Renal pelvis (tissue), 12 donors: ENCODE measurements around the gene GYPA. TPM values are rescaled to one million over a fixed set of nuclear protein-coding genes. Genes with fewer than 3 reads are reported as not detected.
"Not testable (repeated sequence)": the region's sequence is repeated elsewhere in the genome, so short reads cannot be mapped to it uniquely, and the experiment has no call there.

Experiments
- DNase-seq: peaks from one replicate; pipeline ENCODE4 v3.0.0-alpha.2; 2013
- long read RNA-seq, 16 experiments: transcript quantifications; one replicate each; lab custom pipeline, GENCODE V29; 2026
- polyA plus RNA-seq, 3 donors: library from polyadenylated mRNA; unstranded; fragments of 120-200 nt; gene quantifications; one replicate each; pipeline ENCODE4 v1.2.1, GENCODE V29; 2013; ENCODE audit not compliant: insufficient read length in 3 of 3

The GYPA gene
- polyA plus RNA-seq: 1 to 10 TPM; 1.4 to 5.2 (median 4.8) TPM
- long read RNA-seq, donor 1, partial matches to known transcripts: 0 of 4 reads
- long read RNA-seq, donor 1, other reads (novel, unspliced or antisense): 0 of 4 reads
- long read RNA-seq, donor 2: 0 reads
- long read RNA-seq, donor 3, partial matches to known transcripts: 0 of 1 reads
- long read RNA-seq, donor 3, other reads (novel, unspliced or antisense): 0 of 1 reads
- long read RNA-seq, donor 4, partial matches to known transcripts: 0 of 1 reads
- long read RNA-seq, donor 4, other reads (novel, unspliced or antisense): 0 of 1 reads
- long read RNA-seq, donor 5: 0 reads
- long read RNA-seq, donor 6, partial matches to known transcripts: 0 of 3 reads
- long read RNA-seq, donor 6, other reads (novel, unspliced or antisense): 0 of 3 reads
- long read RNA-seq, donor 7: 0 reads
- long read RNA-seq, donor 8, transcript GYPA-213 (7 exons, 2,695 nt): major isoform, 8 of 11 reads
- long read RNA-seq, donor 8, partial matches to known transcripts: 0 of 11 reads
- long read RNA-seq, donor 8, other reads (novel, unspliced or antisense): 0 of 11 reads
- long read RNA-seq, donor 9, partial matches to known transcripts: 0 of 2 reads
- long read RNA-seq, donor 9, other reads (novel, unspliced or antisense): 0 of 2 reads
- long read RNA-seq, donor 10, partial matches to known transcripts: 0 of 2 reads
- long read RNA-seq, donor 10, other reads (novel, unspliced or antisense): 0 of 2 reads
- long read RNA-seq, donor 11, partial matches to known transcripts: 0 of 1 reads
- long read RNA-seq, donor 11, other reads (novel, unspliced or antisense): 0 of 1 reads
- long read RNA-seq, donor 12, partial matches to known transcripts: 0 of 4 reads
- long read RNA-seq, donor 12, other reads (novel, unspliced or antisense): 0 of 4 reads
- long read RNA-seq, donor 13, partial matches to known transcripts: 0 of 1 reads
- long read RNA-seq, donor 13, other reads (novel, unspliced or antisense): 0 of 1 reads
- long read RNA-seq, donor 14: 0 reads
- long read RNA-seq, donor 15, partial matches to known transcripts: 0 of 2 reads
- long read RNA-seq, donor 15, other reads (novel, unspliced or antisense): 0 of 2 reads
- long read RNA-seq, donor 16, transcript GYPA-213 (7 exons, 2,695 nt): major isoform, 5 of 5 reads
- long read RNA-seq, donor 16, partial matches to known transcripts: 0 of 5 reads
- long read RNA-seq, donor 16, other reads (novel, unspliced or antisense): 0 of 5 reads

DNA sequence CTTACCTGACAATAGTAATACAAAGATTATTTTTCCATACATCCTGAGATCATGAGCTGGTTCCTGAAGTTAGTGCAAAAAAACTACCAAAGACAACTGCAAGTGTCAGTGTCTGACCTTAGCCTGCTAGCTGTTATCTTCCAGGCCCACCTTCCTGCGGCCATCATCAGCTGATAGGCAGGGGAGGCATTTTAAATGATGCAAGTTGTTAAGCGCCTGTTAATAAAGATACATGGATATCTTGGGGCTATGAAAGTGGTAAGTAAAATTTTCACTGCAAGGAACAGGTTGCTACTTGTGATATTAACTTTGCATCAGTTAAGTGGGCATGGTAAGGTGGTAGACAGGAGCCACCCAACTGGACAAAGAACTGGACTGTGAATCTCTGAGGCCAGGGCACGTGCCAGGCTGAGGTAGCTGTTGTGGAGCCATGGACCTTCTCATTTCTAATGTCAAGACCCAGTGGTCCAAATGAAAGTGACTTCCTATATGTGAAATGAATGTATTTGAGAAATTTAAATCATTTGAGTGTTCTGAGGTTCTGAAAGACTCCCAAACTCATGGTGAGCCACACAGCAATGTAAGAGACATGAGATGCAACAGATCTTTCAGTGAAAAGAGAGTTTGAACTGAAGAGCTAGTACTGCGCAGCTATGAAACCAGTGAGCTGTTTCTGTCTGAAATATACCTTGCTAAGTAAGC is at the start of gene GYPA:
GYPA (minus strand) TSS at position 125 of the 702 bp plus-strand sequence; CDS start at position 42, 83 bp downstream.
- not testable (repeated sequence) for DNase-seq

DNA sequence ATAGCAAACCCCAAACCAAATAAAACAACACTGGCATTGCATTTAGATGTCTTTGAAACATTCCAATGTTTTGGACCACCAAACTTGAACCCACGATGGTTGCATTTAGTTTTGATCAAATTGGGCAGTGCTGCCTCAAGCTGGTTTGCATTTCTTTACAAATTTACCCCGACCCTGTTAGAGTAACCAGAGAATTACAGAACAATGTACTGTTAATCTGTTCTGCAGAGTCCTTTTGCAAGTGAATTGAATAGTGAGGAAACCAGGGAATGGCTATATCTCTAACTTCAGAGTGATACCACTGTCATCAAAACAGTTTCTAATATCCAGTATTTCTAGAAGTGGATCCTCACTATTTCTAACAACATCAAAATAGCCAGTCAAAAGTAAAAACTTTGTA is 49.5 kb upstream of the GYPA start:
- no peak for DNase-seq

DNA sequence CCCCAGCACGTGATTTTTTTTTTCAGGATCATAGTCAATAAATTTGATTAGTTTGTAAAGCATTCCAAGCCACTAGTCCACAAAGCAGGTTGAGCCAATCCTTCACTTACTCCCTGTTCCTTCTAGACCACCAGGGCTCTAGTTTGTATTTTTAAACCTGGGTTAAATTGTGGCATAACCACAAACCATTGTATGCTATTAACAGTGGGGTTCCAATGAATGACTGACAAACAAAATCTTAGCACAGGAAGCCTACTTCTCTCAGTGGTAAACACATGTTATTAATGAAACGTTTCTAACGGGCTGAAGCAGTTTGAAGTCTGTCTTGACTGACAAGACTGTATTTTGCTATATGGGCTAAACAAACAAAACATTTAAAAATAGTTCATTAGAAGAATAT is 48.6 kb upstream of the GYPA start:
- no peak for DNase-seq

DNA sequence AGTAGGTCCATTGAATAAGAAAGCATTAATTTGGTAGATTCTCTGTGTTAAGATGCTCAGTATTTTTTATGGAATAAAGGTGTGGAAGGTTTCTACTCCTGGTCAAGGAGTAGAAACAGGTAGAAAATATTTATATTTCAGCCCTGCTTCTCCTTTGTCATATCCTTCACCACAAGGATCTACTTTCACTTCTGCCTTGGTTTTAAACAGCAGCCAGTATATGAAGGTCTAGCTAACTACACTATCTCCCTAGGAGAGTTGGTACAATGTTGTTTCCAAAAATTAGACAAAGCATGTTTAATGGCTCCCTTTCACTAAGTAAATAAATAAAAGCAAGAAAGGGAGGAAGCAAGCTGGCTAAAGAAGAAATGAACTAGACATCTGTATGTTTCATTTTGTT is 44.6 kb upstream of the GYPA start:
- DNase-seq: no peak

DNA sequence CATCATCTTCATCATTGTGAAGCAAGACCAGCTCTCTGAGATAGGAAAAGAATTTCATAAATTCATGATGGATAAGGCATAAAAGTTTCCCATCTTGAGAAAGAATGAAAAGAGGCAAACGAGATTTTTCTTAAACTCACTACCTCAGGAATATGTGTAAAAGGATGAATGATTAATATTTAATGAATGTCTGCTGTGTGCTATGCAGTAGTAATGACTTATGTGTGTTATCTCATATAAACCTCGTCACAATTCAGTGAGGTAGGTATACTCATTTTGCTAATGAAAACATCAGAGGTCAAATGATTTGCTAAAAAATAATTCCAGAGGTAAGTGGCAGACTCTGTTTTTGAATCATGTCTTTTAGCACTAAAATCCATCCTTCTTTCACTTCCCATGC is 42.6 kb upstream of the GYPA start:
- DNase-seq: no peak

DNA sequence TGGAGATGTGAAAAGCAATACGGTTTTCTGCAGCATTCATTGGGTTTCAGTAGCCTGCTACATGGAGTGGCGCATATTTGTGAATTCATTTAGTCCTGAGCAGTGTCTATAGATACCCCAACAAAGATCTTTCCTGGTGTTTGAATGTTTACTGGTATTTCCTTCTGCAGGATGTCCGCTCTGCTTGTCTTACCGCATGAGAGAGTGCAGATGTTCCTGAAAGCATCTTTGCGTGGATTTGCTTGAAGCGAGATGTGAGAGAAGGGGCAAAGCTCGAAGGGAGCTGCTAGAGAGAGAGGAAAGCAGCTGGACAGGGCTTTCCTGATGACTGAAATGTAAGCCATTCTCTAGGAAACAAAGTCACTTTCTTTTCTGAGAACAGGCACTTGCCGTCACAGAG is 40.9 kb upstream of the GYPA start:
- peak; percentile 20 for DNase-seq

DNA sequence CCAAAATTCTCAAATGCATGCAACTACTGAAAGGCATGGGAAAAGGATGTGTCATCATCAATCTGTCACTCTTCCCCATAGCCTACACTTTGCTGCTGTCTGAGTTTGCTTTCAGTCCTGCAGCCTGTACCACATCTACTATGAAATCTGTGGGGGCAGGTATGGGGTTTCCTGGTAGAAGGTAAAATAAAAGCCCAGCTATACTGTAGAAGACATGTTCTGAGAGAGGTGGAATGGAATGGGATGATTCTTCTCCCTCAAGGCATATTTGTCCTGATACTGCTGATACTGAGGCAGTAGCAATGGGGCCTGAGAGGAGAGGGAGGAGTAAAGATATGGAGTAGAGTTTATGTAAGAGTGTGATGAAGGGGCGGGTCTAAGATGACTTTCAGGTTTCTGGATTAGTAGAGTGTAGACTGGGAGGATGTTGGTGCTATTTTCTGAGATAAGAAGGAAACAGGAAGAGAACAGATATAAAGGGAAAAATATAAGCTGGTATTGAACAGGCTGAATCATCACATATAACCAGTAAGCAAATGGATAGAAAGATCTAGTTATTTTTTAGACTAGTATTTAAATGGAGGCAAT is 38.7 kb upstream of the GYPA start:
- DNase-seq: no peak

DNA sequence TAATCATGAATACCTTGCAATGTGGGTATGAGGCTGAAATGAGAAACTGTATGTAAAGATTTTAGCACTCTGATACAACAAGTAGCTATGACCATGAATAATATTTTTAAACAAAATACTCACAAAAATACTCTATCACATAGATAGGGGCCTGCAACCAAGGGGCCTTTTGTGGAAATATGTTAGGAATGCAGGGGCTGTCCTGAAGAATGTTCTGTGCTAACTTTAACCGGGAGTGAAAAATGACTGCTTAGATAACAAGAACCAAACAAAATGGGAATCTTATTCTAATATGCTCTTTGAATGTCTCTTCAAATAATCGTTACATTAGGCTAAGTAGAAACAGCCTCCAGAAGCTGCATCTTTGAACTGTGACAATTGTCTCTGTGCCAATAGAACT is 37.9 kb upstream of the GYPA start:
- no peak for DNase-seq

DNA sequence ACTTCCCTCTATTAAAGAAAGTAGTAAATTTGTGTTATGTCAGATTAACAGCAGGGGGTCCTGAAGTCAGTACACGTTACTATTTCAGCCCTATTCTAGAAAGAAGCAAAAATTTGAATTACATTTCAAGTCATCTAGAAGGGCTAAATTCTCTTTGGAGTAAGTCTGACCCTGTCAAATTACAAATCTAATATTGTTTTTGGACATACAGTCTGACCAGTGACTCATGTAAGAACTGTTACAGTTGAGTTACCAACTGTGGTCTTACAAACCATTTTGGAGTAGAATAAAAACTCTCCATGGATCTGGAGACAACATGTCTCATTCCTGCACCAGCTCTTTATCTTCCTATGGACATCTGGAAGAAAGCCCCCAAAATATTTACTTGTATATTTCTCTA is 36.0 kb upstream of the GYPA start:
- DNase-seq: no peak

DNA sequence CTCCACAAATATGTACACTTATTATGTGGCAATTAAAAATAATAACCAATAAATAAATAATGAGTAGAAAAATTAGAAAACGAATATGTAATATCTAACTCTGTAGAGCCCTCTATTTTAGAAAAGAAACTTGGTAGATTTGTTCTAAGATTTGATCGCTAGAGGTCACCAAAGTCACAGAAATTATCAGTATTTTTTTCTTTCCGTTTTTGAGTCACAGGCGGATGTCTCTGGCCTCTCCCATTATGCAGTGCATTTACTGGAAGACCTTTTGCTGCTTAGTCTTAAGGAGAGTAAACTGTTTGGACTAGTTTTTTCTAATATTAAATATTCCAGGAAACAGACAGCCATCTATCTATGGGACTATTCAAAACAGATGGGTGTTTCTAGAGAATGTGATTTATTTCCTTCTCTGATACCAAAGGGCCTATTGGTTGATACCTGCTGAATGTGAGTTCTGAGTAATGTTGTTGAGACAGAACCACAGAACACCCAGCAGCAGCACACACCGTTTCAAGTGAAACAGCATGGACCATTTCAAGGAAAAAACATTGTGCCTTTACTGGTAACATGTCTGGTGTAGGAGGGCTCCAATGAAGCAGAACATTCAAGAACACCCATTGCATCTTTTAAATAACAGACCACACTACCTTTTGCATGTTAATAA is 34.0 kb upstream of the GYPA start:
- DNase-seq: peak; percentile 64

DNA sequence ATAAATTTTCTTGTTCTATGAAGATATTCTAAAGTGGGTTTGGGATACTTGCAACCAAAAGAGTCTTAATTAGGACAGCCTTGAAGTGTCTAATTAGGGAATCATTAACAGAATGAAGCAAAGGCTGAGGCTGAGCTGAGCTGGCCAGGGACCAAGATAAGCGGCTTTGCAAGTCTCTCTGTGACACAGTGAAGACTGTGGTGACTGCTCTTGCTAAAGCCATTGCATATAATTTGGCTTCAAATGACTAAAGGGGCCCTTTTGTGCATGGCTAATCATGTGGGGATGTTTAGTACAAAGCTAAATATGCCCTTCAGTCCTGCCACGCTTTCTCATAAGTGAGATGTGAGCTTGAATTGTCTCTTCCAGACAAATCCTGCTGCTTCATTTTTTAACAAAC is 31.2 kb upstream of the GYPA start:
- DNase-seq: no peak

DNA sequence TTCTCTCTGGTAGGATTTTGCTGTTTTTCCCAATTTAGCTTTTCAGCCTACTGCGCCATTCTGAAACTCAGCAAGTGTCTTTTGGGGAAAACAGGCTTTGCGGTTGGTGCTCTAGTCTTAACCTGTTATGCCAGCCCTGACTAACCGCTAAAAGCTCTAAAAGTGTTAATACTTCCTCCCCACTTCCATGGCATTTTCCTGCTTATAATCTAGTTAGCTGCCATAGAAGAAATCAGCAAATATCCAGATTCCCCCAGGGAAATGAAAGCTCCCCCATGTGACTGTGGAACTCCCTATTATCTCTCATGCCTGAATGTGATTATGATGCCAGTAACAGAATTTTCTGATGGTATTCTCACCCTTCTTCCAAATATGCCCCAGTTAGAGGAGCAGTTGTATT is 28.7 kb upstream of the GYPA start:
- DNase-seq: no peak

DNA sequence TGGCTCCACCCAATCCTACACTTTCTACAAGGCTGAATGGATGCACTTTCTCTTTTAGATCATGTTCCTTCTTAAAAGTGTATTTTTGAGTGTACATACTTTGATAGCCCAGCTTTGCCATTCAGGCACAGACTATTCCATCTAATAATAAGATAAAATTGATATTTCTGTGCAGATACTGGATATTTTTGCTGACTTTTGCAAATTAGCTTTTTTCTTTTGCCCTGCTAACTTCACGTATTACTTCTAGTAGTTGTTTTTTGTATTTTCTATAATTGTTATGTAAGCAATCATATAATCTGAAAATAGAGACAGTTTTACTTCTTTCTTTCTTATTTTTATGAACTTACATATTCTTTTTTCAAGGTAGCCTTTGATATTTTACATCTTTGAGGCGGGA is 13.5 kb upstream of the GYPA start:
- DNase-seq: no peak

DNA sequence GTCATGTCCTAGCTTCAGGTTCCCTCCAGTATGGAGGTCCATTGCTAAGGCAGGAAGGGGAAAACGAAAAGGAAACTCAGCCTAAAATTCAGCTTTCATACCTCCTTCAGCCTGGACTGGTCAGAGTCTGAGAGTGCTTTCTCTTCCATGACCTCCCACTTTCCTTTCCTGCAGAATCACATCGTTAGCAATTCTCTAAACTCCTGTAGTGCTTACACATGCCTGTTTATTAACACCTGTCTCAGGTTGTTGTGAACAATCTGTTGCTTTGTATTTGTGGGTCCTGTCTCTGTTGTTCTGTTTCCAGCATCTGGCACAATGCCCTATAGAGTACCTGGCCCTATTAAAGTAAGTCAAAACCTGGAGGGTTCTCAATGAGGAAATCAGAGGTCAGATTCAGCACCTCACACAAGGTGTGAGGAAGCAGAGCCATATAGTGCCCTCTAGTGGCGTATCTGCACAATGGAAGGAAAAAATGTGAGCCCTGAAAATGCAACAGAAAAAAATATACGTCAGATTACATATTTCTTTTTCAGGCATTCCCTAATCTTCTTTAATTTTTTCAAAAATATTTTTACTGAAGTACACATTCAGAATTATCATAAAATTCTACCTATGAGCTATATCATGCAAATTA is 2.3 kb upstream of the GYPA start:
- peak; percentile 37 for DNase-seq

DNA sequence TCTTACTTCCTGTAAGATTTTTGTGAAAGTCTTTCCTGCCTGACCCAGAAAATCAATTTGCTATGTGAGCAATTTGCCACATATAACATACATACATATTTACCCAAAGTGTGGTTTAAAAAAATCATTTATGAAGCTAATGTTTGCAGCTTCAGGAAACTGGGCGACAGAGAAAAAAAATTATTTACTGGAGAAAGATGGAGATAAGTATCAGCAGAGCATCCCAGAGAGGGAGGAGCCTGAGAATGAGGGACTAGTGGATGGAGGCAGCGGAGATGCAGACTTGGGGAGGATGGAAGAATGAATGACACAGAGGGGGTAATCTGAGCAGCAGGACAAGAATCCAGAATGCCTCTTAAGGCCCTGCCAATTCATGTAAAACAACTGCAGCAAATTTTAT is 975 bp upstream of the GYPA start:
- no peak for DNase-seq

DNA sequence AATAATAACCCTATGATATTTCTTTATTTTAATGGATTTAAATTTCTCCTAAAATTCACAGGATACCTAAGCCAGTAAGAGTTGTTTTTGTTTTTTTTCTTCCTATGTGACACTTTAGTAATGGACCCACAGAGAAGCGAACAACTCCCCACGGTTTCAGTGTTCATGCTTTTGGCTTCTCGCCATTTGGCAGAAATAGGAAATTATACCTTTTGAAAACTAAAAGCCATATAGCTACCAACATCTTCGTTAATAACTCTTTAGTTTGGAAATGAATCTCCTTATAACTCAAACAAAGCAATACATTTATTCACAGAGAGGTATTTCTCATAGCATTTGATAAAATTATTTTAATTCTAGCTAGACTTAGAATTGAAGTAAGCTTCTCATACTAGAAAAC is 527 bp downstream of the GYPA start:
- not testable (repeated sequence) for DNase-seq

DNA sequence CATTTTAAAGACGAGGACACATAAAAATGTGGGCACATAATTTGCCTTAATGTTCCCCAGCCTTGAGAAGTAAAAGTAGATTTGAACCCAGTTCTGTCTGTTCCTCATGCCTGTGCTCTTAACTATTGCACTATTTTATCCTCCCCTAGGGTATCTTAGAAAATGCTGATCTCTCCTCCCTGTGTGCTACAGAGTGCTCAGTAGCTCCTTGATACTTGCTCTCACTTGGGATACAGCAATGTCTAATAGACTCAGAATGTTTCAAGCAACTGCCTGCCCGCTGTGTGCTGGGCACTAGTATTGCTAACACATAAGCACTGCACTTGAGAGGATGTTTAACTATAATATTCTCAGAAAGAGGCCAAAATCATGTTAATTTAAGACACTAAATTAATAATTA is 971 bp downstream of the GYPA start:
- DNase-seq: not testable (repeated sequence)

DNA sequence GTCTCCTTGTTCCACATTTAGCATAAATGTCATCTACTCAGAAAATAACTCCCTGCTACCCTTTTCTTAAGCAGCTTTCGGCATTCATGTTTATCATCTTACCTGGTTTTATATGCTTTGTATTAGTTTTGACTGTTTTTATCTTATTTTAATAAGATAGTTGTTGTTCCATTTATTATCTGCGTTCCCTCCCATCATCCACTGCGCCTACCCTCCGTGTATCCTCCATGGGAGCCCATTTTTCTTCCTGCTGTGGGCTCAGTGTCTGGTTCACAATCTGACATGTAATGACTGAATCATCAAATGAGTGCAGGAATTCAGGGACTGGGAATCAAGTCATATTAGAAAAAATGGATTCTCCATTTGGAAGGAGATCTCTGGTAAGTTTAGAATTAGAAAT is 2.3 kb downstream of the GYPA start:
- DNase-seq: not testable (repeated sequence)

DNA sequence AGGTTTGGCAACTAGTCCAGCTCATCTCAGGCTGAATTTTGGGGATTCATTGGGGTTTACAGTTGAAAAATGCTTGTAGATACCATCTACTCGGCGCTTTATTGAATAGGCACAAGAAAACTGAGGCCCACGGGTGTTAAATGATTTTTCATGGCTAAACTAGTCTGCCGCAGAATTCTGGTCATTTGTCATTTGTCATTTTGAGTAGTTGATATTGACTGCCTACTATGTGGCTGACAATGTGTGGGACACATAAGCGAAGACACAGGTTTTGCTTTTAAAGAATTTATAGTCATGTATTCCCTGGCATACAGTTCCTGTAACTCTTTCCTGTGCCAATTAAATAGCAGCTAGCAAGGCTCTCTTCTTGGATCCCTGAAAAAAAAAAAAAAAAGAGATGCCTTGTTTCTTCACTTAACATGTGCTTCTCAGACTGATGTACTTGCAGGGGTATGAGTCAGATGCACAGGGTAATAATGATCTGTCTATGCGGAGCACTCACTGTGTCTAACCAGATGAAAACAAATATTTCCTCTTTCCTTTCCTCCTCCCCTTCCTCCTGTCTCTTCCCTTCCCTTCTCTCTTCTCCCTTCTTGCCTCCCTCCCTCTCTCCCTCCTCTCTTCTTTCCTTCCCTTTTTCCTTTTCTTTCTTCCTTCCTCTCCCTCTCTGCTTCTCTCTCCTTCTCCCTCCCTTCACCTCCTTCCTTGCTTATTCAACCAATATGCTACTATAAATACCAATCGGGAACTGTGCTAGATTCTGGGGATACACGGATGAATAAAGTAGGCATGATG is 3.2 kb downstream of the GYPA start:
- not testable (repeated sequence) for DNase-seq
